Ectodermal cell (in vitro differentiated cells): ENCODE measurements around the gene RAB10.
"Not testable (repeated sequence)": the region's sequence is repeated elsewhere in the genome, so short reads cannot be mapped to it uniquely, and the experiment has no call there.

Experiments
- H3K27ac ChIP-seq: 2 replicates; pipeline ENCODE4 v1.7.0; 2013; ENCODE audit warnings: mild to moderate bottlenecking, low read depth, low read length; ENCODE audit not compliant: insufficient read depth, poor library complexity, severe bottlenecking
- H3K27me3 ChIP-seq: 2 replicates; pipeline ENCODE4 v1.7.0; 2013; ENCODE audit warnings: mild to moderate bottlenecking, low read length; ENCODE audit not compliant: insufficient read depth, control insufficient read depth, poor library complexity, severe bottlenecking
- H3K36me3 ChIP-seq: one replicate; pipeline ENCODE4 v1.7.0; 2013; ENCODE audit warnings: low read length; ENCODE audit not compliant: control insufficient read depth, insufficient read depth
- H3K4me1 ChIP-seq: one replicate; pipeline ENCODE4 v1.7.0; 2013; ENCODE audit warnings: low read length; ENCODE audit not compliant: control insufficient read depth, insufficient read depth
- H3K4me3 ChIP-seq: 2 replicates; pipeline ENCODE4 v1.7.0; 2013; ENCODE audit warnings: low read depth, low read length, control low read depth; ENCODE audit not compliant: insufficient read depth
- H3K9me3 ChIP-seq: 2 replicates; pipeline ENCODE4 v1.7.0; 2013; ENCODE audit warnings: mild to moderate bottlenecking, low read length, moderate library complexity; ENCODE audit not compliant: control insufficient read depth
- WGBS, 2 experiments: methylation state at CpG; one replicate each; pipeline ENCODE4 v1.1.7; 2013; ENCODE audit warnings: missing lambda C conversion rate in 2 of 2; 5-methylcytosine and 5-hydroxymethylcytosine counted together

Gene RAB10

DNA sequence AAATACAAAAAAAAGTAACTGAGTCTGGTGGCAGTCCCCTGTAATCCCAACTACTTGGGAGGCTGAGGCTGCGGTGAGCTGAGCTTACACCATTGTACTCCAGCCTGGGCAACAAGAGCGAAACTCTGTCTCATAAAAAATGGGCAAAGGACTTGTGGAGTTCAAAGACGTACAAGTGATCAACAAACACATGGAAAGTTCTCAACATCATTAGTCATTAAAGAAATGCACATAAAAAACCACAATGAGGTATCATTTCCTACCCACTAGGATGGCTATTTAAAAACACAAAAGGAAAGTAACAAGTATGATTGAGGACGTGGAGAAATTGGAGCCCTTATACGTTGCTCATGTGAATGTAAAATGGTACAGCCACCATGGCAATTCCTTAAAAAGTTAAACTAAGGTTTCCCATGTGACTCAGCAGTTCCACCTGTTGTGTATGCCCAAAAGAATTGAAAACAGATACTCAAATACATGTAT, 52.3 kb downstream of the RAB10 start:
- Histone ChIP-seq H3K4me3 (no peak overlapping the region), H3K36me3 (no peaks in the 10 kb centered on the region), H3K27me3 (no peaks in the 10 kb centered on the region), H3K9me3 (no peaks in the 10 kb centered on the region), H3K27ac (no peak overlapping the region), H3K4me1 (no peaks in the 10 kb centered on the region)
- 90 to 94% methylated on average over 5 of the region's 5 CpGs for WGBS, 2 experiments

DNA sequence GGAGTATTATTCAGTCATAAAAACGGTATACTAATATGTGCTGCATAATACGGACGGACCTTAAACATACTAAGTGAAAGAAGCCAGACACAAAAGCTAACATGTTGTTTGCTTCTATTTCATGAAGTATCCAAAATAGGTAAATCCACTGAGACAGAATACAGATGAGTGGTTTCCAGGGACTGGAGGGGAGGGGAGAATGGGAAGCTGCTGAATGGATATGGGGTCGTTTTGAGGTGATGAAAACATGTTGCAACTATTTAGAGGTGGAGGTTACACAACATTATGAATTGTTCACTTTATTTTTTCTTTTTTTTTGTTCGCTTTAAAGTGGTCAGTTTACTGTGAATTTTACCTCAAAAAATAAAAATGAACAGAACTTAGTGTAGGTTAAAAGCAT, 52.9 kb downstream of the RAB10 start:
- Histone ChIP-seq H3K36me3 (no peaks in the 10 kb centered on the region), H3K27me3 (no peaks in the 10 kb centered on the region), H3K9me3 (no peaks in the 10 kb centered on the region), H3K4me3 (no peak overlapping the region), H3K4me1 (no peaks in the 10 kb centered on the region), H3K27ac (no peak overlapping the region)
- WGBS, 2 experiments = 85 to 94% methylated on average over 4 to 5 of the region's 5 CpGs

DNA sequence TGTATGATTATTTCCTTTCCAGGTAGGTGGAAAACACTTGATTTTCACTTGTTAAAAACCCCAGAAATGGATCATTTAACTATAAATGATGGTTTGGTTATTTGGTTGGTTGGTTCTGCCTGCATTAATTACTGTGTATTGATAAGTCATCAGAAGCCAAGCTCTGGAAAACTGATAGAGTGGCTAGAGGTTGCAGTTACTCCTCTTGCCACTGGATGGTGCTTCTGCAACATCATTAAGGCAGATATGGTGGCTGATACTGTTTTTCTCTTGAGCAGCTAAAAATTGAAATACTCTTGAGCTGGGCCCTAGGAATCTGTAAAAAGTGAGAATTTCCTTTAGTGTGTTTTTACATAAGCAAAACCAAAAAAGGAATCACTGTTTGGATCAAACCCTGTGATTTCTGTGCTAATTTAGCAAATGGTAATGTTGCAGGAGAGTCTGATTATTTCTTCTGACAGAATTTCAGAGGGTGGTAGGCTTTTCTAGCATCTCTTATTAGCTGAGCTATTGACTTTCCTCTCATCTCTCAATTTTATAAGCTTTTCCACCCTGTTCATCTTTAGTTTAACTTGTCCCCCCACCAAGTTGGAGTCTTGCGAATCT, 54.3 kb downstream of the RAB10 start:
- WGBS, 2 experiments = 93 to 96% methylated on average over 1 of the region's 1 CpG
- Histone ChIP-seq H3K27me3 (no peaks in the 10 kb centered on the region), H3K4me1 (no peaks in the 10 kb centered on the region), H3K36me3 (no peaks in the 10 kb centered on the region), H3K9me3 (no peaks in the 10 kb centered on the region), H3K4me3 (no peak overlapping the region), H3K27ac (no peak overlapping the region)

DNA sequence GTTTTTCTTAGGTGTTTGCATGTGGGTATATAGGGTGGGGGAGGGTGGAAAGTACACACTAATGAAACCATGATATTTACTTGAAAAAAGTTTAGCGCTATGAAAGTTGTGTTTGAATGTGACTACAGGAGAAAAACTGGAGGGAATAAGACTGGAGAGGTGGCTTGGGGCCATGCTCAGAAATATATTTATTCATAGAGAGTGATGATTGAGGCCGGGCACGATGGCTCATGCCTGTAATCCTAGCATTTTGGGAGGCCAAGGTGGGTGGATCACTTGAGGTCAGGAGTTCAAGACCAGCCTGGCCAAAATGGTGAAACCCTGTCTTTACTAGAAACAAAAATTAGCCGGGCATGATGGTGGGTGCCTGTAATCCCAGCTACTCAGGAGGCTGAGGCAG, 55.0 kb downstream of the RAB10 start:
- 95 to 97% methylated on average over 4 of the region's 4 CpGs for WGBS, 2 experiments
- not testable (repeated sequence) for H3K9me3 ChIP-seq, H3K27ac ChIP-seq, H3K36me3 ChIP-seq, H3K4me1 ChIP-seq, H3K27me3 ChIP-seq, H3K4me3 ChIP-seq

DNA sequence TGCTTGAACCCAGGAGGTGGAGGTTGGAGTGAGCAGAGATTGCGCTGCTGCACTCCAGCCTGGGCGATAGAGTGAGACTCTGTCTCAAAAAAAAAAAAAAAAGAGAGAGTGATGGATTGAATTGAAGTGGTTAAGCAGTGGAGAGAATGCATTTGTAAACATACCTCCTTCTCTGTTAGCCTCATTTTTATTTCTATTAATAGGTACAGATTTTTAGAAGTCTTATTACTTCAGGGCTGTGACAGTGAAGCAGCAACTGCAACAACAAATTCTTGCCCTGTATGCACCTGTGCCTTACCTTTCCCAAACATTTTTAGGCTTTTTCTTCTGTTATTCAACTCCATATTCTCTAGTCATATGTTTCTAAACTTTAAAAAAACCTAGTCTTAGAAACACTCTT, 55.5 kb downstream of the RAB10 start:
- Histone ChIP-seq H3K4me3 (no peak overlapping the region), H3K27me3 (no peaks in the 10 kb centered on the region), H3K27ac (no peak overlapping the region), H3K9me3 (no peaks in the 10 kb centered on the region), H3K4me1 (no peaks in the 10 kb centered on the region), H3K36me3 (no peaks in the 10 kb centered on the region)
- WGBS, 2 experiments = 91 to 93% methylated on average over 2 of the region's 2 CpGs

DNA sequence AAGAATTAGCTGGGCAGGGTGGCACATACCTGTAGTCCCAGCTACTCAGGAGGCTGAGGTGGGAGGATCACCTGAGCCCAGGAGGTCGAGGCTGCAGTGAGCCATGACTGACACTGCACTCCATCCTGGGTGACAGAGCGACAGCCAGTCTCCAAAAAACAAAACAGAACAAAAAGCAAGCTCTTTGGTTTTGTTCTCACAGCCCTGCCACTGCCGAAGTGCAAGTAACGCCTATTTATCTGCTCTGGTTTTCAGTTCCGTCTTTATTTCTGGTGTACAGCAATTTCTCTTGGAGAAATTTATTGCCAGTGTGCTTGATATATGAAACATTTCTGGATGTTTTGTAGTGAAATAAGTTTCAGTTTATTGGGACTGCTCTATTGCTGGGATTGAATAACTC, 61.9 kb downstream of the RAB10 start:
- no peaks in the 10 kb centered on the region for H3K9me3 ChIP-seq
- no peak overlapping the region for H3K4me3 ChIP-seq
- H3K27me3 ChIP-seq = no peaks in the 10 kb centered on the region
- H3K27ac ChIP-seq = no peak overlapping the region
- peaks cover 5% of the 10 kb centered on the region for H3K36me3 ChIP-seq
- 90 to 92% methylated on average over 5 of the region's 5 CpGs for WGBS, 2 experiments
- no peaks in the 10 kb centered on the region for H3K4me1 ChIP-seq

DNA sequence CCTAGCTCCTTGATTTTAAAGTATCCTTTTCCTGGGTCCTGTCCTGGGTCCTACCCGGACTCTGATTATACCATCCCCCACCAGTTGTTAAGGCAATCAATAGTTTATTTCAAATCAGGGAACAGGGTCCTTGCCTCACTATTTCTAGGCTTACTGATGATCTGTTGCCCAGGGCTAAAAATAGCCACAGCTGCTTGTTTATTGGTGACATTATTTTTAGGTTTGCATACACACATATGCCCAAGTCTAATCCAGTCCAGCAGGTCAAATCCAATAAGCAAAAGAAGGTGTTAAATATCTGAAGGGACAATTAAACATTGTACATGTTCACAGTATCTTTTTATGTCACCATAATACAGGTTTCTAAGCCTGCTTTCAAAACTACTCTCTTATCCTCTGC, 66.0 kb downstream of the RAB10 start:
- Histone ChIP-seq H3K9me3 (no peaks in the 10 kb centered on the region), H3K4me3 (no peak overlapping the region), H3K27me3 (no peaks in the 10 kb centered on the region), H3K36me3 (peaks cover 29% of the 10 kb centered on the region), H3K27ac (no peak overlapping the region), H3K4me1 (no peaks in the 10 kb centered on the region)
- WGBS, 2 experiments = 92 to 100% methylated on average over 1 of the region's 1 CpG

DNA sequence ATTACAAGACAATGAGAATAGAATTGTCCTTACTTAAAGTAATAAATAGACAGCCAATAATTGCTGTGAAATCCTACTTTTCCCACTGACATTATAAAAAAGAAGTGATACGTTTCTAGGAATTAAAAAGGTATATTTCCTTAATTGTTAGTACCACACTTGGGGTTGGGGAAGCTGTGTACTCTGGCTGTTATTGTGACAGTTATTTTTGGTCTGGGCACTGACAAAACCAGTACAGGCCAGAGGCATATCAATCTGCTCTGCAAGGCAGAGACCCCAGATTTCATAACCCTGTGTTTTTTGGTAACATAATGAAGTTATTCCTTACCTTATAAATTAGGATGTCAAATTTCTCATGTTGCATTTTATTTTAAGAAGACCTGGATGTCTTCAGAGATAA, 66.5 kb downstream of the RAB10 start:
- 100% methylated on average over 1 of the region's 1 CpG; no CpG with 5 or more reads in 1 of the 2 experiments for WGBS, 2 experiments
- no peak overlapping the region for H3K27ac ChIP-seq
- no peak overlapping the region for H3K4me3 ChIP-seq
- no peaks in the 10 kb centered on the region for H3K27me3 ChIP-seq
- H3K36me3 ChIP-seq = peaks cover 29% of the 10 kb centered on the region
- no peaks in the 10 kb centered on the region for H3K9me3 ChIP-seq
- no peaks in the 10 kb centered on the region for H3K4me1 ChIP-seq

DNA sequence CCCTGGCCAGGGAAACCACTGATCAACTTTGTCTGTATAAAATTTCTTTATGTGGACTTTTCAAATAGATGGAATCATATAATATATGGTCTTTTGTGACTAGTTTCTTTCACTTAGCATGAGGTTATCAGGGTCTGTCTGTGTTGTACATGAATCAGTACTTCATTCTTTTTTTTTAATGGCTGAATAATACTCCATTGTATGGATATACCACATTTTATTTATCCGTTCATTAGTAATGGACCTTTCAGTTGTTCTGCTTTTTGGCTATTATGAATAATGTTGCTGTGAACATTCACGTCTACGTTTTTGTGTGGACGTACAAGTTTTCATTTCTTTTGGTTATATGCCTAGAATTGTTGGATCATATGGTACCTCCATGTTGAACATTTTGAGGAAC, 69.9 kb downstream of the RAB10 start:
- Histone ChIP-seq H3K9me3 (no peaks in the 10 kb centered on the region), H3K27ac (no peak overlapping the region), H3K4me1 (no peaks in the 10 kb centered on the region), H3K4me3 (no peak overlapping the region), H3K36me3 (peaks cover 29% of the 10 kb centered on the region), H3K27me3 (no peaks in the 10 kb centered on the region)
- 96 to 100% methylated on average over 4 of the region's 4 CpGs for WGBS, 2 experiments

DNA sequence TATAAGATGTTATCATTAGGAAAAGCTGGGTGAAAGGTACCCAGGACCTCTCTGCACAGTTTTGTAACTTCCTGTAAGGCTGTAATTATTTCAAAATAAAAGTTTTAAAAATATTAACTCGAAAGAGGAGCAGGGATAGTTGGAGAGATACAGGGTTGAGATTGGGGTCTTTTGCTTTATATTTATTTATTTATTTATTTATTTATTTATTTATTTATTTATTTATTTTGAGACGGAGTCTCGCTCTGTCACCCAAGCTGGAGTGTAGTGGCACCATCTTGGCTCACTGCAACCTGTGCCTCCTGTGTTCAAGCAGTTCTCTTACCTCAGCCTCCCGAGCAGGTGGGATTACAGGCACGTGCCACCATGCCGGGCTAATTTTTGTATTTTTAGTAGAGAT, 74.8 kb downstream of the RAB10 start:
- H3K27ac ChIP-seq, H3K27me3 ChIP-seq, H3K9me3 ChIP-seq, H3K4me1 ChIP-seq, H3K4me3 ChIP-seq: not testable (repeated sequence)
- H3K36me3 ChIP-seq = peaks cover 19% of the 10 kb centered on the region
- WGBS, 2 experiments = 93 to 95% methylated on average over 5 to 6 of the region's 6 CpGs

DNA sequence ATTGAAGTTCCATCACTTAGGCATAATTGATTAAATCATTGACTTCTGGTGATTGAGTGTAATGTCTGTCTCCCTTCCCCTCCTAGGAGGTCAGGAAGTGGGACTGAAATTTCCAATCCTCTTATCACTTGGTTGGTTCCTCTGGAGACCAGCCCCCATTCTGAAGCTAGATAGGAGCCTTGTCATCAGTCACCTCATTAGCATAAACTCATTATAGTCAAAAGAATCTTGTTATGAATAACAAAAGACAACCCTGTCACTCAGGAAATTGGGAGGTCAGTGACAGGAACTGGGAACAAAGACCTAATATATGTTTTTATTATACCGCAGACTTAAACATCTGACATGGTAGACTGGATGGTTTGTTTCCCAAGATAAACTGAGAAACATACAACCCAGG, 78.3 kb downstream of the RAB10 start:
- 100% methylated on average over 1 of the region's 1 CpG for WGBS, 2 experiments
- Histone ChIP-seq H3K27ac (no peak overlapping the region), H3K36me3 (peaks cover 9% of the 10 kb centered on the region), H3K4me3 (no peak overlapping the region), H3K9me3 (no peaks in the 10 kb centered on the region), H3K27me3 (no peaks in the 10 kb centered on the region), H3K4me1 (no peaks in the 10 kb centered on the region)
